Measurements from ENCODE around the gene GTF2E1.
"Not testable (repeated sequence)": the region's sequence is repeated elsewhere in the genome, so short reads cannot be mapped to it uniquely, and the experiment has no call there.

The GTF2E1 gene

DNA sequence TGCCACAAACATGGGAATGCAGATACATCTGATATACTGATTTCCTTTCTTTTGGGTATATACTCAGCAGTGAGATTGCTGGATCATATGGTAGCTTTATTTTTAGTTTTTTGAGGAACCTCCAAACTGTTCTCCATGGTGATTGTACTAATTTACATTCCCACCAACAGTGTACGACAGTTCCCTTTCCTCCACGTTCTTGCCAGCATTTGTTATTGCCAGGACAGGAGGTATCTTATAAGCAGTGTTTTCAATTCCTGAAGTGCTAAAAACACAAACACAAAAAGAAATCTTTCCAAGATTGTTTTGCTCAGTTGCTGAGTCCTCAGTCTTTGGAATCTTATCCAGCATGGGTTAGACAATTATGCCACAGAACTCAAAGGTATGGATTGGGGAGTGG is 13.5 kb downstream of the GTF2E1 start:
- no peak for DNase-seq

DNA sequence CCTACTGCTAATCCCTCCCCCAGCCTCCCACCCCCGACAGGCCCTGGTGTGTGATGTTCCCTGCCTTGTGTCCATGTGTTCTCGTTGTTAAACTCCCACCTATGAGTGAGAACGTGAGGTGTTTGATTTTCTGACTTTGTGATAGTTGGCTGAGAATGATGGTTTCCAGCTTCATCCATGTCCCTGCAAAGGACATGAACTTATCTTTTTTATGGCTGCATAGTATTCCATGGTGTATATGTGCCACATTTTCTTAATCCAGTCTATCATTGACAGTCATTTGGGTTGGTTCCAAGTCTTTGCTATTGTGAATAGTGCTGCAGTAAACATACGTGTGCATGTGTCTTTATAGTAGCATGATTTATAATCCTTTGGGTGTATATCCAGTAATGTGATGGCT is 16.0 kb downstream of the GTF2E1 start:
- DNase-seq, result not testable (repeated sequence)

DNA sequence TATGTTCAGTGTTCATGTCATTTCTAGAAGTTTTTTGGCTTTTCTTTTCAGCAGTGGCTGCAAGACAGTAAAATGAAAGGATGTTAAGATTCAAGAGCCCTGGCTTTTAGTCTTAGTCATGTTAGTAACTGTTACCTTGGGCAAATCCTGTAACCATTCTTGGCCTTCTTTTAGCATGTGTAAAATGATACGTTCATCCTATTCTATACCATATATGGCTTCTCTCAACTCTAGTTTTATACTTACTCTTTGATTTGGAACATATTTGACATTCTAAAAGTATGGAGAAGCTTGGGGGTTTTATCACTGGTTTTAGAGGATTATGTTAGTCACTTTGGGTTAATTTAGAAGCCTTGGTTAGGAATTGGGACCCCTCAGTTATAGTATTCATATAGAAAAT is 20.1 kb downstream of the GTF2E1 start:
- DNase-seq, result no peak

DNA sequence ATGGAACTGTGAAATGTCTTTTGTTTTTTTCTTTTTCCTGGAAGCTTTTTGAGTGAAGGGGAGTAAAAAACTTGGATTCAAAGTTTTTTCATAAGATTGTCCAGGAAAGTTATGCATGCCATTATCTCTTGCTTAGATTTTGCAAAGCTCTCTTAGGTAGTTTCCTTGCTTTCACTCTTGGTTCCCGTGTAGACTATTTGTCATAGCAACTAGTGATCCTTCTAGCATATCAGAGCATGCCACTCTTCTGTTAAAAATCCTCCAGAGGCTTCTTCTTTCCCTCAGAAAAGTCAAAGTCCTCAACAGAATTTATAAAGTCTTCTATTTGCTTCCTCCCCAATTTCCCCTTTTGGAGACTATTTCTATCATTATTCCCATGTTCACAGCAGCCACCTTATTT is 21.1 kb downstream of the GTF2E1 start:
- DNase-seq, result no peak

DNA sequence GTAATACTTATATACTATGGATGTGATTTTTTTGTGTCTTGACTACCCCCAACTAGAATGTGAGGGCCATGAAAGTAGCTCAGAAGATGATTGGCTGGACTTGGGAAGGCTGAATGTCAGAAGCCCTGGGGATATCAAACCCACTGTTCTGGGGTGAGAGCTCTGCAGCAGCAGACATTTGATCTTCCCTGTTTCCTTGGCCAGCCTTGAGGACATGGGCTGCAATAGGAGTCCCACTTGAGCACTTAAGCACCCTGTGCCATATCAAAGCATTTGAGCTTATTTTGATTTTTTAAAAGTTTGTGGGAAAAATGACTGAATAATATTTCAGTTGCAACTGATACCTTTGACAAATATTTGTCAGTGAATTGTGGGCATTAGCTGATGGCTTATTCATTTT is 21.7 kb downstream of the GTF2E1 start:
- no peak for DNase-seq

DNA sequence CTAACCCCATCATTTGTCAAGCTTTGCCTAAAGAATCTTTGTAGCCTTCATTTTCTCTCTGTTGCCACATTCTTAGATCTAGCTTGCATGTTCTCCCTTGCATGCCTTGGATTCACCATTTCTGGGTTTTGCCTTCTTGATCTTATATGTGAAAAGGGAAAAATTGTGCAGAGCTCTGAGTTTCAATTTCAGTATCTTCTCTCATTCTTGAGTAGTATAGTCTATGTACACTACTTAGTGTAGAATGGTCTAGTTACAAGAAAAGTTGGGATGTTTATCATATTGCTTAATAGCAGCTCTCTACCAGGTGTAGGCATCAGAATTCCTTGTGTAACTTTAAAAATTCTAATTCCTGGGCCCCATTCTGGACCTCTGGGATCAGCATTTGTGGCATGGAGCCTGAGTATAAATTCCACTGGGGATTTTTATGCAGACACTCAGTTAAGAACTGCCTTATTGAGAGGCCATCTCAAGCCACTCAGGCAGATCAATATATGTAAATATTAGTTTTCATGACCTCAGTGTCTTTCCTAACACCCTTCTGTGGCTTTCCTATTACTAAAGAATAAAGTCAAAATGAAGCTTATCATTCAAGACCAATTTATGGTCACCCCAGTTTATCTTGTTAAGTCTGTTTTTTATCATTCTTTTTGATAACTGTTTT is 23.4 kb downstream of the GTF2E1 start:
- DNase-seq, result no peak

DNA sequence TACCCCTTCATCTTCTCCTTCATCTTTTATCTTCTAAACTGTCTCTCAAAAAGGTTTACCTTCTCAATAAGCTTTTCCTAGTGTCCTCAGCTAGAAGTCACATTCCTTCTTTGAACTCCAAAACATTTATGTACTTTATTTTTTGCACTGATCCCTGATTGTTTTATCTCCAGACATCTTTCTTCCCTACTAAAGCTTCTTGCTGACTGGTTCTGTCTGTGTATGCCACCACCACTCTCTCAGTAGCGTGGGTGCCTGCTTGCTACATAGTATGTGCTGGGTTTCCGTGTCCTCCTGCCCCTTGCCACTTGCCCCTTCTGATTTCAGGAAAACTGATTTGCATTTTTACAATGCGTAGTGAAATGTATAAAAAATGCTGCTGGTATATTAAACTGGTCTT is 24.0 kb downstream of the GTF2E1 start:
- no peak for DNase-seq

DNA sequence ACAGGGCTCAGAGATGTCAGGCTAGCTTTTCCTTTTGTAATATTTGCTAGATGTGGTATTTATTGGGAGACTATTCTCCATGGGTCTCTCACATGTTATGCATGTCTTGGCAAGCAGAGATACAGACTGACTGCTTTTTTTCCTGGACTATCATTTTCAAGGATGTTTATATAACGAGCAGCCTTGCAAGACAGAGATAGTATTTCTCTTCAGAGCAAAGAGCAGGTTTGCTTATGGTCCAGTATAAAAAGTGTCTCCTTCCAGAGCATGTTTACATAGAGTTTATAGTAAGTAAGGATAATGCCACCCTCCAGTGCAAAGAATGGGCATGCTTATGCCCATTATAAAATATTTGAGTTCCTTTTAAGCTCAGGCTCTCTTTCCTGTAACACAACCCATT is 24.6 kb downstream of the GTF2E1 start:
- no peak for DNase-seq

DNA sequence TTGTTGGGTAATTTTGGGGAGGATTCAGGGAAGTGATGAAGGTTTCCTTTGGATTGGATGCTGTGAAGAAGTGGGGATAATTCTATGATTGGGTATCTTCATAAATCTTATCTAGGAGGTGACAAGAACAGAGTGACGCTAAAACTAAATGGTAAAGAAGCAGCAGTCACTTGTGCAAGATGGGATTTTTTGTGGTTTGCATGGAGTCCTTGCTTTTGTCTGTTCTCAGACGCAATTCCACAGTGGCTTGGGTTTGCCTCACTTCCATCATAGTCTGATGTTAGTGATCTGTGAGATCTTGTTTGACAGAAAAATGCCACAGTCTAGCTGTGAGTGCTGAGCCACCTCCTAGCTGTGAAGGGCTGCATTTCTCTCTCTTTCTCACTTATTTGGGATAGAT is 26.9 kb downstream of the GTF2E1 start:
- no peak for DNase-seq

DNA sequence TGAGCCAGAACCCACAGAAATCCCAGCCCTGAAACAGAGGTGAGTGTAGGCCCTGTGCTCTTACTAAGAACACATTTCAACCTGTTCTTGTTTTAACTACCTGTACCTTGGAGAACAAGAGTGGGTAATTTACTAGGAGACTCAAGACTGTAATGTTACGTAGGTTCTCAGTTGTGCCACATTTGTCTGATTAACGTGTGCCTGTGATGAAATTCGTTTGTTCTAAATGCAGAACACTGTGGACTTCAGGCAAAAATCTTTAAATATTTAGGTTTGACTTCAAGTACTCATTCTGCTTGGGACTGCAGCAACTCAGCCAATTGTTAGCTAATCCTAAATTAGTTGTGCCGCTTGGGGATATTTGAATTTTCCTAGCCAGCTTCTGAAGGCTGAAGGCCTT is 28.3 kb downstream of the GTF2E1 start:
- DNase-seq, result no peak

DNA sequence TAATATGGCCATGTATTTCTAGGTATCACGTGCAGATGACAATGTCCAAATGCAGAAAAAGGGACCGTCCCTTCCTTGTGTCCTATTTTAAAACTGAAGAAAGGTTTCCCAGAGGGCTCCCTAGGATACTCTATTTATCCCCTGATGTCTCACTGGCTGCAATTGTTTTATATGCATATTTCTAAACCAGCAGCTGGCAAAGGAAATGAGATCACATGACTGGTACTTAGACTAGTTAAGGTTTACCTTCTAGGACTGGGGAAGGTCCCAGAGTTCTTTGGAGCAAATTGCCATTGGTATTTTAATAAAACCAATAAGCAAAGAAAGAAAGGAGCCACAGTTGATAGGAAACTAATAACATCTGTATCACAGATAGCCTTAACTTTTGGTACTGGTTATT is 29.5 kb downstream of the GTF2E1 start:
- DNase-seq, result no peak

DNA sequence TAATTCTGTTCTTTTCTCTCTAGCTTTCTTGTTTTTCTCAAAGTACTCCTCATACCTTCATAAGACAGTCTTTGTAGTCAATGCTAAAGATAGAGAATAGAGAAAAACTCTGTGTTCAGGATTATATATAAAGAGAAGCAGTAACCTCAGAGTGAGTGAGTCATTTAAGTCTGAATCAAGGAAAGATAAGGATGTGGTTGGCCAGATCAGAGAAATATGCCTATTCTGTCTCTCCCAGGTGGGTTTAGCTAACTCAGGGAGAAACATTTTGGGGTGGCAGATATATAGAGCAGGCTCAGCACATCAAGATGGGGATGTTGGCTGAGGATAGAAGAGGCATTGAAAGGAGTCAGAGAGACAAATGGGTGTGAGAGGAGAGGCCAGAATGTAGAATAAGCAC is 31.4 kb downstream of the GTF2E1 start:
- no peak for DNase-seq

DNA sequence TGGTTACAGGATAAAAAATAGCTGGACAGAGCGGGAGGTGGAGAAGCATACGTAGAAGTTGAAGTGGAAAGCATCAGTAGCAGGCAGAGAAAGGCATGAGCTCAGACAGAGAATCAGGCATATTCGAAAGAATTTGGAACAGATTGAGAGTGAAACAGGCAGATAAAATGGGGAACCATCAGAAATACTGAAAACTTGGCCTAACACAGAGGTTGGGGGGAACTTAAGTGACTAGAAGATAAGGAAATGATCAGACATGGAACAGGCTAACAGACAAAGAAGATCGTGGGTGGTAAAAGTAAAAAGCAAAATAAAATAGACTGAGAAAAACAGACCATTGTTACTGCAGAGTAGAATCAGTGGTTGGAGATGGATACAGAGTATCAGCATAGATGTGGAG is 32.9 kb downstream of the GTF2E1 start:
- no peak for DNase-seq

DNA sequence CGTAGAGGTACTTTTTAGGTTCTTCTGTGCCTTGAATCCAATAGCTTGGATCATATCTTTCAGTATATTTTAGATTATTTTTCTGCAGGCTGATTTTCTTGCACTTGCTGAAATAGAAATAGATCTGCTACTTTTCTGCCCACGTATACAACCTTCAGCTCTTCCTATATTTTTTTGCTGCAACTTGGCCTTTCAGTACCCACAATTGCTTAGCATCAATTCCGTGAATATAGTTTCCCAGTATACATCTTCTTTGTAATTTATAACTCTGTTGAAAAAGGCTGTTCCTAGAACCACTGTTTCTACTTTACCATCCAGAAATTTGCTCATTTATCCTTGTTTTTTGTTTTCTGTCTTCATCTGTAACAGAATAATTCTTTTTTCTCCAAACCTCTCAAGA is 36.2 kb downstream of the GTF2E1 start:
- DNase-seq, result no peak

DNA sequence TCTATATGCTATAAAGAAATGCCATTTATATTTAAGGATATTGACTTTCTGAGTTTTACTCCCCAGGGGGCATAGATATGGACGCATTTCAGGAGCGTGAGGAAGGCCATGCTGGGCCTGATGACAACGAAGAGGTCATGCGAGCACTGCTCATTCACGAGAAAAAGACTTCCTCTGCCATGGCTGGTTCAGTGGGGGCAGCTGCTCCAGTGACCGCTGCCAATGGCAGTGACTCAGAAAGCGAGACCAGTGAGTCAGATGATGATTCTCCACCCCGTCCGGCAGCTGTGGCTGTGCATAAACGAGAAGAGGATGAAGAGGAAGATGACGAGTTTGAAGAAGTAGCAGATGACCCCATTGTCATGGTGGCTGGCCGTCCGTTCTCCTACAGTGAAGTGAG is 38.4 kb downstream of the GTF2E1 start:
- no peak for DNase-seq

DNA sequence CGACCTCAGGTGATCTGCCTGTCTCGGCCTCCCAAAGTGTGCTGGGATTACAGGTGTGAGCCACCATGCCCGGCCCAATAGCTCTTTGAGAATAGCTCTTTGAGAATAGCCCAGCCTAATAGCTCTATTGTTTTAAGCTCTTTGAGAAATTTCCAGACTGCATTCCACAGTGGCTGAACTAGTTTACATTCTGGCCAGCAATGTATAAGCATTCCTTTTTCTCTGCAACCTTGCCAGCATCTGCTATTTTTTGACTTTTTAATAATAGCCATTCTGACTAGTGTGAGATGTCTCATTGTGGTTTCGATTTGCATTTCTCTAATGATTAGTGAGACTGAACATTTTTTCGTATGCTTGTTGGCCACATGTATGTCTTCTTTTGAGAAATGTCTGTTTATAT is 43.3 kb downstream of the GTF2E1 start:
- DNase-seq, result not testable (repeated sequence)

DNA sequence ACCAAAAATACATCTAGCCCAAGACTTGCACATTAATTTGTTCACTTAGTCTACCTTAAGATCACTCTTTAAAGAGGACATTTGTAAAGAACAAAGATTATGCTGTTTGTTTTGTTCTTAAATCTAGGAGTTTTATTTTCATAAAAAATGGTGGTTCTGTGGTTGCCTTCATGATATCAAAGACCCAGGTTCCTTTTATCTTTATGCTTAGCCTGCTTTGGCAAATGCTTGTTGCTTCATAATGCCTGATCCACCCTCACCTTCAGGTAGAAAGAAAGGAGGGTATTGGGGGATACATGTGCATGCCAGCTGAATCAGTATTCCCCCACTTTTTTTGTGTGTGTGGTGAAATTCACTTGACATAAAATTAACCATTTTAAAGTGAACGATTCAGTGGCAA is 48.5 kb downstream of the GTF2E1 start:
- no peak for DNase-seq

DNA sequence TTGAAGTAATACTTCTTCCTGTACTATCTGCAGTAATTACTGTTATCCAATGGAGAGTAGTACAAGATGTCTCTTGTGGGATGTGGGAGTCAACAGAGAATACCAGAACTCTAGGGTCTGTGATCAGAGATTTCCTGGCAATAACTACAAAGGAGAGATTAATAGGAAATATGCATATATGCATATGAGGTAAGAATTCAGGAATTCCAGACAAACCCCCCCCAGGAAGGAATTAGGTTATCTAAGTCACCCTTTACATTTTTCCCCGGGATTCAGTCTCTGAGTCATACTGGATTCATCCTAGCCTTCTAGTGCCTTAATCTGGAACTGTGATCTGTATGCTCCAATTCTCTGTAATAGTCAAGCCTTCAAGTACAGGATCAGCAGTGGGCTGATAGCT is 49.4 kb downstream of the GTF2E1 start:
- DNase-seq, result no peak

DNA sequence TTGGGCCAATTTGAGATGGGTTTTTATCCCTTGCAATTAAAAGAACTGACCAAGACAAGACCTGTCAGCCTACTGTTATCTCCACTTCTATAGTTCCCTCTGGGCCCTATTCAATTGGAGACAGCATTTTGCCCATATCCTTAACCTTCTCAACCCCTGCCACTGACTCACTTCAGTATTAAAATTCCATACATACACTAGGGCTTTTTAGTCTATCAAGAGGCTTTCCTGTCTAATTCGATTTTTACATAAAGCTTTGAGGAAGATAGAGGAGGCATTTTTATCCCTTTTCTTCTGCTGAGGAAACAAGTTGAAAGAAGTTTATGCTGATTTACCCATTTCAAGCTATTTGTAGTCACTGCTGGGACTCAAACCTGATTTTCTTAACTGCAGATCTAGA is 51.1 kb downstream of the GTF2E1 start:
- no peak for DNase-seq

DNA sequence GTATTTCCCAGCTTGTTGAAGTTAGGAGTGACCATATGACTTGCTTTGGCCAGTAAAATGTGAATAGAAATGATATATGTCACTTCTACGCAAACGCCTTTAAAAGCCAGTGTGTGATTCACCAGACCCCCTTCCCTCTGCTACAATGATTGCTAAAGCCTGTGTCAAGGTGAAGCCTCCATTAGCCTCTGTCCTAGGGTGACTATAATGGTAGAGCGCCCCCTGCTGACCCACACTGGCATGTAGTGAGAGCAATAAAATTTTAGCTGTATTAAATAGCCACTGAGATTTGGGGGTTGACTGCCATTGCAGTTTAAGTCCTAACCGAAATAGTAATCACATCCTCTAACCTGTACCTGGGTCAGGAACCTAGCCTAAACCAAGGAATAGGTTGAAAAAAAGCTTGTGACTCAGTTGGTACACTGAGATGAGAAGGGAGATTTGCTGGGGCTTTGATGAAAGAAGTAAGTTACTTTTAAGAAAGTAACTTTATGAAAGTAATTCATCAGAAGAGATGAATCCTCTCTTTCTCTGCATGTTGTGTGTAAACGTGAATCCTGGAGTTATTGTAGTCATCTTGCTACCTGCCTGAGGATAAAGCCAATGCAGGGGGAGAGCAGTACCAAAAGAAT is 52.6 kb downstream of the GTF2E1 start:
- DNase-seq, result peak; percentile 67 to 77

DNA sequence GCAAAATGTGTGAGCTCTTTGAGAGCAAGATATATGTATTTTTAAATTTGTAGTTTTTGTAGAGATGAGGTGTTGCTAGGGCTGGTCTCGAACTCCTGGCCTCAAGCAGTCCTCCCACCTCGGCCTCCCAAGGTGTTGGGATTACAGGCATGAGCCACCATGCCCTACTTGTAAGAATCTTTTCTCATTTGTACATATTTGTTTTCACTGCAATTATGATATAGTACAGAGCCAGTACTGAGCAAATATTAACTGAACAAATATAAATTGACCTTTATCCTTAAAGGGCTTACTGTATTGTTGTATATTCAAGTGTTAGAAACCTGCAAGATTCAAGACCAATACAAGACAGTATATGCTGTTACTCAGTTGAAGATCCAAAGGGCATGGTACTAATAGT is 53.4 kb downstream of the GTF2E1 start:
- no peak for DNase-seq

DNA sequence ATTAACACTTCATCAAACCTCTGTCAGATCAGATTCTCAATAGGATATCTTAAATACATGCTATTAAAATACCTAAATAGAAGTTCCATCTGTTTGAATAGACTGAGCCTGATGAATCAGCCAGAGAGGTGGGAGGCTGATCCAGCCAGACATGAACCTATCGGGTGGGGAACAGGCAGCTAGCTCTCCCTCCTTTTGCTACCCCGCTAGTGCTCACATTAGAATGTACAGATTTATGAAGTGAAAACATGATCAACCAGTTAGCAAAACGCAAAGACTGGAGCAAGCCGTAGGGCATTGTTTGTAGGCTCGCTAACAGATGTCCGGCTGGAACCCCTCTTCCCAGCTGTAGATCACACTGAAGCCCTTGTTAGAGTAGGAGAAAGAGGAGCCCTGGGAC is 54.4 kb downstream of the GTF2E1 start:
- DNase-seq, result no peak

DNA sequence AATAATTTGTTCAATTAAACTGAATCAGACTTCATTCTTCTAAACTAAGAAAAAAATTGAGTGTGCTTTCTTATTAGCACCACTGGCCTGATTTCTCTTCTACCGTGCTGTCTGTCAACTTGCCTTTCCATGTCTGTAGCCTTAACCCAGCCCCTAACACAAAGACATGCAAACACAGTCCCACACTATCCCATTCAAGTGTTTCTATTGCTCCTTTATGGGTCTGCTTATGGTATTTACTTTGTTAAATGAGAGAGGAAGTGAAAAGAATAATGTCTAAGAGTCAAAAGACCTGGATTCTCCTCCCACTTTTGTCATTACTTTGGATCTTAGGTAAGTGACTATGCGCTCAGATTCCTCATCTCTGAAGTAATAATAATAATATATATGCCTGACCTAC is 55.3 kb downstream of the GTF2E1 start:
- no peak for DNase-seq

DNA sequence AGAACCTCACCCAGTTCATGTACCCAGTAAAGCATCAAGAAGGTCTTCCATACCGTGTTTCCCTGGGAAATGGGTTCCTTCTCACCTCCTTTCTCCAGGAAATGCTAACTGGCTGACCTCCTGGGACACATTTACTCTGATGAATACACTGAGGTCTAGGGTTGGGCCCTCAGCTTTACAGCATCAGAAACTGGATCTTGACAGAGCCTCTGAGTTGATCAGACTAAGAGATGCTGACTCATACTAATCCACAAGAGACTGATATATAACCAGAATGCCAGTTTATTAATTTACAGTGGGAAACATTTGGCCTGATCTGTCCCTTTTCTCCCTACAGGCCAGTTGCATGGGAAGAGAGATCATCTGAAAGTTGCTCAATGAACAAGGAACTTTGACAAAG is 55.8 kb downstream of the GTF2E1 start:
- DNase-seq, result no peak

DNA sequence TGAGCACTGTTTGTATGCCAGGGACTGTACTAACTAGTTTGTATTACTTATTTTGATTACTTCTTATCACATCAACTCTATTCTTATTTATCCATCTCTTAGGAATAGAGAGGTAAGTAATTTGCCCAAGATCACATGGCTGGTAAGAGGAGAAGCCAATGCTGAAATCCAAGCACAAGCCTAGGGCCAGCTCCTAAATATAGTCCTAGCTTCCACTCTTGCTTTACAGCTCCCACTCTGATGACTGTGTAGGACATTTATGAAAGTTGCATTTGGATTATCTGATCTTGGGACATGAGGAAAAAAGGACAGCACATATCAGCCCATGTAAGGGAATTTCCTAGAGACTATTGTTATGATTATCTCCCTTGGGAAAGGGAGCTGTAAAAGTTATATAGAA is 58.1 kb downstream of the GTF2E1 start:
- no peak for DNase-seq

Measured in stimulated activated CD4-positive, alpha-beta T cell treated with anti-CD3 and anti-CD28 coated beads, Interleukin-4, amount 100 ng/mL, for 4 hours (primary cell).